HG03521 (cell line): Measurements from ENCODE around the gene TMEM191C.
"Not testable (repeated sequence)": the region's sequence is repeated elsewhere in the genome, so short reads cannot be mapped to it uniquely, and the experiment has no call there.

Source experiments
- ATAC-seq: cut with Tn5 transposase; IDR thresholded peaks from one replicate; pipeline ENCODE4 v1.9.1; 2021; ENCODE audit warnings: mild to moderate bottlenecking, moderate library complexity; ENCODE audit not compliant: unreplicated experiment

Gene TMEM191C

GRCh38 chr22:21472984-21473383 lies 5.8 kb downstream of the TMEM191C start:
- not testable (repeated sequence) for ATAC-seq

DNA sequence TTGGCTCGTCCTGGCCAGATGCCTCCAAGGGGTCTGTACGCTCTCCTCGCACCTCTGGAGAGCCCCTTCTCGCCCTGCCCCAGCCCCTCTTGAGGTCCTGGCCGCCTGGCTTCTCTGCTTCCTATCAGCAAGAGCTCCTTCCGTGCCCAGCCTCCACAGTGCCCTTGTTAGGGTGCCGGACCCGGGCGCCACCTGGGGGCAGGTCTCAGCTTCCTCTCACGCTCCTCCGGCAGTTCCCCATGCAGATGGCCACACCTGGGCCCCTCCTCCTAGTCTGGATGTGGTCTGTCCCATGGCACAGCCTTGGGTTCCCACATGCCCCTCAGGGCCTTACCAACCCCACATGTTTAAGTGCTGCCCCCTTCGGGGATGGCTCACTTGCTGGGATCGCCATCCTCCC lies 6.5 kb downstream of the TMEM191C start:
- not testable (repeated sequence) for ATAC-seq

DNA sequence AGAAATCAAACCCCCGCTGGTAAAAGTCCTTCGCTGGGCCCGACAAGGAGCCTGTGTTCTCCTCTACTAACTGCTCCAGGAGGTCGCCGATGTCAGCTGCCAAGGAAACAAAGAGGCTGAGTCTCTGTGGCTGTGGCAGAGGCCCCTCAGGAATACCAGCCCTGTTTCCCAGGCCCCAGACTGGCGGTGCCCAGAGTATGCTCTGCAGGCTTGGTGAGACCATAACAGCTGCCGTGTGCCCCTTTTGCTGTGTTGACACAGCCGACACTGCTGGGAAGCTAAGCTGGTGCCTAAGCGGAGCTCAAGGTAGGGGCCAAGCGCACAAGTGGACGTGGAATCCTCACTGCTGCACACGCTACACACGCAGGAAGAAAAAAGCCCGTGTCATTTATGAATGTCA lies 16.9 kb downstream of the TMEM191C start:
- not testable (repeated sequence) for ATAC-seq

GRCh38 chr22:21487723-21488122 lies 20.5 kb downstream of the TMEM191C start:
- not testable (repeated sequence) for ATAC-seq

DNA sequence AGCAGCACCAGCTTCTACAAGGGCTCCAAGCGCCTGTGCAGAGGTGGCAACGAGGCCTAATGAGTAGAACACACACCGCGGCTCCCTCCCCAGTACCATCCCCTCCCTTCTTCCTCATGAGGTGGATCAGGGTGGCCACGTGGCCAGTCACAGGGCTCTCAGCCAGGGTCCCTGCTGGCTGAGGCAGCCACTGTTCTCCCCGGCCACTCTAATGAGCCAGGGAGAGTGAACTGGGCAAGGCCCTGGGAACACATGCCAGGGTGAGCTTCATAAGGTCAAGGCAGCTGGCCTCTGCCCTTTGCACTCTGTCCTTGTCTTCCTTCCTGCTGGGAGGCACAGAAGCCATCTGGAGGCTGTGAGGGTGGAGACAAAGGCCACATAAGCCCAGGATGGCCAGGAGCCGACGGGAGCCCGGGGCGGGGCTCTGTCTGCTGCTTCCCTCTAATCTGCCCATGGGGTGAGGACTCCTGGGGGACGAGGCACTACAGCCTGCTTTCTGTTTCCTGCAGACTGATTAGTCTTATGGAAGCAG lies 22.0 kb downstream of the TMEM191C start:
- ATAC-seq = not testable (repeated sequence)

DNA sequence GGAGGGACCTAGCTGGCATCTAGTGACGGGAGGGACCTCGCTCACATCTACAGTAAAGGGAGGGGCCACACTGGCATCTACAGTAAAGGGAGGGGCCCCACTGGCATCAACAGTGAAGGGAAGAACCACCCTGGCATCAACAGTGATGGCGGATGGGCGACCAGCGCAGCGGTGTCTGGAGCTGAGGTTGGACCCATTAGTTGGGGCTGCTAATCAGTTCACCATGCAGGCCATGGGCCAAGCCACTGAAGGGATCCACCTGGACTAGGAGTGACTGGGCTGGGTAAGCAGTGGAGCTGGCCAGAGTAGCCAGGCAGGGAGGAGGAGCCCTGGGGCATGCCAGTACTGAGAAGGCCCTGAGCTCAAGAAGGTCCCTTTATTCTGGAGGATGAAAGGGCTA lies 23.4 kb downstream of the TMEM191C start:
- ATAC-seq = not testable (repeated sequence)

DNA sequence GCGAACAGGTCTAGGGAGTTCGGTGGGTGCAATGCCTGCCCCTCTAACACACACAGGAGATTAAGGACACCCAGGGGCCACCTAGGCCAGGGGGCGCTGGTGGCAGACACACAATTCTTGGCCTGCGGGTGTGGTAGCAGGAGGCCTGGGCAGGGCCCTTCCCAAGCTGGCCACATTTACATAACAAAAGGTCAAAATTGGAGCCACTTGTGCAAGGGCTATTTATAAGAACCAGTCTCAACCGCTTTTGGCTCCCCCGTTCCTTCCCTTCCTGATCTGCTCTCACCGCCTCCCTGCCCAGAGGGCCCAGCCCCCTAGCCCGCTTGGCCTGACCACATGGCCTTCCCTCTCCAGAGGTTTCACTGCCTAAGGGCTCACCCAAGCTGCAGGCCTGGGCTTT lies 25.1 kb downstream of the TMEM191C start:
- not testable (repeated sequence) for ATAC-seq

DNA sequence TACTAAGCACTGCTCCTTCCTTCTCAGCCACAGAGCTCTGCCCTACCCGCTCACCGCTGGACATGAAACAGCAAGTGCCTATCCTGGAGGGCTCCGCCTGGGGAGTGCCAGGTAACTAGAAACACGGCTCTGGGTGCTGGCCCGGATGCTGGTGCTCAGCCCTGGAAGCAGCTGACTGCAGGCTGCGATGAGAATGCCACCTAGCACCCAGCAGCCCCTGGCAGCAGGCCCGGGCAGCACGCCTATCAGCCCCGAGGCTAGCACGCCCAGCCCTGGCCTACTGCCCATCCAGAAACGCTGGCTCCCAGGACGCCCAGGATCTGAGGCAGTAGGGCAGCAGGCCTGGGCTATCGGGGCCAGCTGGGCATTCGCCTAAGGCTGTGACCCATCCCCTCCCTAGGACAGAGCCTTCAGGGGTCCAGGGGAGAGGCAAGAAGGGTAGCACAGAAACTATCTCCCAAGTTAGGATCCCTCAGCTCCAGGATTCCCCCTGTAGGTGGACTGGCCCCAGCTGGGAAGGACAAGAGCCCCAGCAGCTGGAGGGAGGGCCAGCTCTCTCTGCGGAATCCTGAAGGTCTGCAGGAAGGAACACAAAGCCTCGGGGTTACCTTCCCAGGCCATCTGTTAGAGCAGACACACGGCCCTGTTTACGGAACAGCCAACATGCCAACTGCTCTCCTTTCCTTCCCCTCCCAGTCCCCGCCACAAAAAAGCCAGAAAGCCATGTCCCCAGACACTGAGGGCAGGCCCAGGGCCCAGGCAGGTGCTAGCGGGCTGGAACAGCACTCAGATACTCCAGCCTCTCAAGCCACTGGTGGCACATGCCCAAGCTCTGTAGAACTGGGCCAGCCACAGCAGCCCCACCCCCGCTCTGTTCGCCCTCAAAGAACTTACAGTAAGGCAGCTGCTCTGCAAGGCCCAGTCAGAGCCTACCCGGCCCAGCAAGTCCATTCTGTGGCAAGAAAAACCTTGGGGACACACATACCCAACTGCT lies 26.9 kb downstream of the TMEM191C start:
- ATAC-seq = not testable (repeated sequence)

GRCh38 chr22:21497984-21498383 lies 30.8 kb downstream of the TMEM191C start:
- ATAC-seq = not testable (repeated sequence)

GRCh38 chr22:21498489-21498888 lies 31.3 kb downstream of the TMEM191C start:
- not testable (repeated sequence) for ATAC-seq

- not testable (repeated sequence) for ATAC-seq
These were observed 32.7 kb downstream of the TMEM191C start for GRCh38 chr22:21499623-21500506.

GRCh38 chr22:21510397-21510796 lies 43.2 kb downstream of the TMEM191C start:
- not testable (repeated sequence) for ATAC-seq

DNA sequence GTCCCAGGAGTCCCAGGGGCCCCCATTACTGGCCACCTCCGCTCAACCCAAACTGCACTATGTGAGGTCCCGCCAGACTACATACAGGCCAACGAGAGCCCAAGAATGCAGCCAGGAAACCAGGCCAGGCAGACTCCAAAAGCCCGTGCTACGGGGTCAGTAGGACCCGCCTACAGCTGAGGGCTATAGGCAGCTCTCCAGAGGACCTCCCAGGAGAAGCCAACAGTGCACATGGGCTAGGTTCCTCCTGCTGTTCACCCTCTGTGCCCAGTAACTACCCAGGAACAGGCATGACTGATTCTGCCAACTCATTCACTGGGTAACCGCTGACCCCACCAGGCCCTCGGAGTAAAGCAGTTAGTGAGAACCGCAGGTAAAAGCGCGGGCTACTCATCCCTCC lies 44.8 kb downstream of the TMEM191C start:
- not testable (repeated sequence) for ATAC-seq

DNA sequence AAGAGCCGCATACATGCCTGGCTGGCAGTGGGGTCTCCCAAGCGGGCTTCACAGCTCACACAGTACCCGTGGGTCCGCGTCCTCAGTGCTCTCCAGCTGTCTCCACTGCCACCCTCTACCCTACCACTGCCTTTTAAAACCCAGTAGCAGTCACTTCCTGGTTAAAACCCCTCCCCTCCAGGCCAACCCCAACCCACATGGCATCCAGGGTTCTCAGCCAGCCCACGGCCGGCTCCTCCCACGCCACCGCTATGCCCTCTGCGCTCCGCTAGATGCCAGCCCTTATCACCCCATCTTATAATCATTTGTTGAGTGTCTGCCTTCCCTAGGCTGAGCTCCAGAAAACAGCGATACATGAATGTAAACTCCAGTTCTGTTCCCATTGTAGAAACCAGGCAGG lies 46.9 kb downstream of the TMEM191C start:
- ATAC-seq = not testable (repeated sequence)

DNA sequence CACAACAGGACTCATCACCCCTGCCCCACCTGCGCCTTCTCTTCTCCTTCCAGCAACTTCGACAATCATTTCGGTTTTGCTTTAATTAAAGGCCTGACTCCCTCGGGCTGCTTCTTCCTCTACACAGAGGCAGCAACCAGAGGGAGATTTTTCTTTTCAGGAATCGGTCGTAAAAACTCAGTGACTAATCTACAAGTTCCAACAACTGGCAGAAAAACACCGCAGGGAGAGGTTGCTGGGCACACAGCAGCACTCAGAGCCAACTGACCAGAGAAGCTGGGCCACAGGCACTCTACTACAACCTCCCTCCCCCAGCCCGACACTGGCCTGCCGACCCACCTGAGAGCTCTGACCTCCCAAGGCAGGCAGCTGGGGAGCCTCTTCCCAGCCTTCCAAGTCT lies 48.0 kb downstream of the TMEM191C start:
- not testable (repeated sequence) for ATAC-seq

- ATAC-seq = not testable (repeated sequence)
These were observed 49.3 kb downstream of the TMEM191C start for GRCh38 chr22:21516522-21516921.

DNA sequence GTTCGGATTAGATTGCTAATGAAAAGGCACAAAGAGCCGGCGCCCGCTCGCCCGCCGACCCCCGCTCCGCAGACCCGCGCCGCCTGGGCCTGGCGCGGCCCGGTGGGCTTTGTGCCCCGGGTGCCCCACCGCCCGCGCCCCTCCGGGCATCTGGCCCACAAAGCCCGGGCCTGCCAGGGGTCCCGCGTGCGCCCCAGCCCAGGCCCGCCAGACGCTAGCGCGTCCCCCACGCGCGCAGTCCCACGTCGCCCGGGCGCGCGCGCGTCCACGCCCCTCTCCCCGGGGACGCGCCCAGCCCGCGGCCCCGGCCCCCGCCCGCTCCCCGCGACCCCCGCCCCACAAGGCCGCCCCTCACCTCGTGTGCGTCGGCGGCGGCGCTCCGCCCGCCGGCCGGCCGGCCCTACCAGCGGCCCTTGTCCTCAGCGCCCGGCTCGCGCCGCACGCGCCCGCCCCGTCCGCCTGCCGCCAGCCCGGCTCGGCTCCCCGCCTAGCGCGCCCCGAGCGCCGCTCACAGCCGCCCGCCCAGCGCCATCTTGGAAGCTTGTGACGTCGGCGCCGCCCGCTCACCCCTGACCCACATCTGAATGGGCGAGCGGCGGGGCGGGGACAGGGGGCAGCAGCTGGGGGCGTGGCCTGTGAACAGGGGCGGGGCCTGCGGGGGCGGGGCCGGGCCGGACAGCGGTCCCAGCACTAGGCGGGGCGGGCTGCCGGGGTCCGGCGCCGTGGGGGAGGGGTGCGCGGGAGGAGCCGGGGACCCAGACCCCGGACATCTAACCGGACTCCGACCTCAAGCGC lies 50.0 kb downstream of the TMEM191C start:
- ATAC-seq = peak; percentile 91
